Measurements from ENCODE around the gene CELF4. TPM values are rescaled to one million over a fixed set of nuclear protein-coding genes. Genes with fewer than 3 reads are reported as not detected.
A peak's percentile ranks its signal among the peaks of the same experiment; 100 is the strongest.

CELF4 gene
- polyA plus RNA-seq, 4 donors = 3.2 to 7.8 (median 3.8) TPM; not detected in 1

DNA sequence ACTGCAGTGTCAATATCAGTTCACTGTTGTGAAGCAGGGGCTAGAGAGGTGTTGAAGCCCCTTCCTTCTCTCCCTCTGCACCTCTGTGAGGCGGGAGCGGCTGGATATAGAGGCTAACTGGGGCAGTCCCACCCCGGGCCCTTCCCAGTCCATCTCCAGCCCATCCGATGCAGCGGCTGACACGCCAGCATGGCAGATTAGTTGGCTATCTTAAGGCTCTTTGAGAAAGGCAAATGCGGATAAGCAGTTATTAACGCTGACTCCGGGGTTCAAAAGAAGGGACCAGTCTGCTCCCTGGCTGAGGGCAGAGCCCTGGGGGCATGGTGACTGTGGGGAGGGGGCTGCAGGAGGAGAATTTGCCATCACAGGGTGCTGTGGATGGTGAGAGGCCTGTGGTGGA lies 76.6 kb downstream of the CELF4 start:
- peaks cover 0 to 7% (median 0%) of the 10 kb centered on the region in 3 donors for H3K4me1 ChIP-seq (ENCODE audit: control insufficient read depth in 3 of 3, insufficient read depth in 2 of 3, low read depth in 1 of 3, low read length in 2 of 3)
- WGBS, 3 donors = 73 to 87% (median 75%) methylated on average over 9 of the region's 9 CpGs
- H3K27ac ChIP-seq (ENCODE audit: low read depth in 1 of 3, low read length in 2 of 3) = no peak overlapping the region
- H3K36me3 ChIP-seq (ENCODE audit: control insufficient read depth in 3 of 3, insufficient read depth in 2 of 3, low read depth in 1 of 3, low read length in 3 of 3) = no peaks in the 10 kb centered on the region
- H3K27me3 ChIP-seq (ENCODE audit: control insufficient read depth in 3 of 3, insufficient read depth in 3 of 3, low read length in 3 of 3) = peaks cover 0 to 38% (median 17%) of the 10 kb centered on the region in 3 donors
- DNase-seq (no peak), FAIRE-seq (no peak)
- H3K4me3 ChIP-seq (ENCODE audit: low read depth in 1 of 3, low read length in 3 of 3) = no peak overlapping the region
- H3K9me3 ChIP-seq (ENCODE audit: control insufficient read depth in 2 of 2, insufficient read depth in 1 of 2, low read depth in 1 of 2, low read length in 1 of 2) = no peaks in the 10 kb centered on the region

DNA sequence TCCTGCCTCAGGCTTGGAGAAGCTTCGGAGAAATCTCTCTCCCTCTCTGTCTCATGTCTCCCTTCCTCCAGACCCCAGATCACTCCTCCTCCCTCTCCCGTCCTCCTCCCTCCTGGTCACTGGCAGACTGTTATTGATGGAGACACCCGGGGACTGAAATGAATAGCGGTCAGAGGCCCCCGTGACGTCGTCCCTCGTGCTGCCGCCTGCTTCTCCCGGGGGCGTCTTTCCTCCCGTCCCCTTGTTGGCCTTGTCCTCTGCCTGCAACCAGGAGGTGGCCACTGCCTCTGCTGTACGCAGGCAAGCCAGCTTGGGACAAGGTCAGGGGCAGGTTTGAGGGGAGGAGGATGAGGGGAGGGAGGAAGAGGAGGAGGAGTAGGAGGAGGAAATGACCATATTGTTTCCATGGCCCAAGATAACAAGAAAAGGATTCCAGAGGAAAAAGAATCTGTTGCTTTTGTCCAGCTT lies 78.2 kb downstream of the CELF4 start:
- H3K27ac ChIP-seq (ENCODE audit: low read depth in 1 of 3, low read length in 2 of 3) = no peak overlapping the region

DNA sequence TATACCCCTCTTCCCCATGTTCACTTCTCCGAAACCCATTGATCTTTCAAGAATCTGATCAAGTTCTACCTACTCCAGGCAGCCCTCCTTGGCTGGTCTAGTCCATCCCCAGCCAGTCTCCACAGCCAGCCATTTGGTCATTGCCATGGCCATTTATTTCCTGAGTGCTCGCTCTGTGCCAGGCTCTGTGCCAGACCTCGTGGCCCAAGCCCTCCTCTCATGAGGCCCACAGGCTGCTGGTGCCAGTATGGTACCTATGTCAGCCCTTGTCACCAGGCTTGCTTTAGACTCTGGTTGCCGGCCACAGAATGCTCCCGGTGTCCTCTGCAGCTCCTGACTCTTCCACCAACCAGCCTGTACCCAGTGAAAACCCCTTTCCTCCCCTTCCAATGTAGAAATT lies 78.8 kb downstream of the CELF4 start:
- H3K36me3 ChIP-seq (ENCODE audit: control insufficient read depth in 3 of 3, insufficient read depth in 2 of 3, low read depth in 1 of 3, low read length in 3 of 3) = no peaks in the 10 kb centered on the region
- no peak overlapping the region for H3K4me3 ChIP-seq (ENCODE audit: low read depth in 1 of 3, low read length in 3 of 3)
- H3K27me3 ChIP-seq (ENCODE audit: control insufficient read depth in 3 of 3, insufficient read depth in 3 of 3, low read length in 3 of 3) = peaks cover 0 to 35% (median 17%) of the 10 kb centered on the region in 3 donors
- FAIRE-seq (no peak), DNase-seq (no peak)
- no peak overlapping the region for H3K27ac ChIP-seq (ENCODE audit: low read depth in 1 of 3, low read length in 2 of 3)
- no peaks in the 10 kb centered on the region for H3K9me3 ChIP-seq (ENCODE audit: control insufficient read depth in 2 of 2, insufficient read depth in 1 of 2, low read depth in 1 of 2, low read length in 1 of 2)
- peaks cover 0 to 7% (median 0%) of the 10 kb centered on the region in 3 donors for H3K4me1 ChIP-seq (ENCODE audit: control insufficient read depth in 3 of 3, insufficient read depth in 2 of 3, low read depth in 1 of 3, low read length in 2 of 3)
- 67 to 83% (median 70%) methylated on average over 5 of the region's 5 CpGs for WGBS, 3 donors

More for the DNA sequence above, 78.2 kb downstream of the CELF4 start:
- no peaks in the 10 kb centered on the region for H3K9me3 ChIP-seq (ENCODE audit: control insufficient read depth in 2 of 2, insufficient read depth in 1 of 2, low read depth in 1 of 2, low read length in 1 of 2)
- peaks cover 0 to 38% (median 17%) of the 10 kb centered on the region in 3 donors for H3K27me3 ChIP-seq (ENCODE audit: control insufficient read depth in 3 of 3, insufficient read depth in 3 of 3, low read length in 3 of 3)
- FAIRE-seq = no peak
- DNase-seq = no peak
- H3K4me1 ChIP-seq (ENCODE audit: control insufficient read depth in 3 of 3, insufficient read depth in 2 of 3, low read depth in 1 of 3, low read length in 2 of 3) = peaks cover 0 to 7% (median 0%) of the 10 kb centered on the region in 3 donors
- no peaks in the 10 kb centered on the region for H3K36me3 ChIP-seq (ENCODE audit: control insufficient read depth in 3 of 3, insufficient read depth in 2 of 3, low read depth in 1 of 3, low read length in 3 of 3)
- no peak overlapping the region for H3K4me3 ChIP-seq (ENCODE audit: low read depth in 1 of 3, low read length in 3 of 3)
- WGBS, 3 donors = 19 to 45% (median 35%) methylated on average over 13 of the region's 13 CpGs

DNA sequence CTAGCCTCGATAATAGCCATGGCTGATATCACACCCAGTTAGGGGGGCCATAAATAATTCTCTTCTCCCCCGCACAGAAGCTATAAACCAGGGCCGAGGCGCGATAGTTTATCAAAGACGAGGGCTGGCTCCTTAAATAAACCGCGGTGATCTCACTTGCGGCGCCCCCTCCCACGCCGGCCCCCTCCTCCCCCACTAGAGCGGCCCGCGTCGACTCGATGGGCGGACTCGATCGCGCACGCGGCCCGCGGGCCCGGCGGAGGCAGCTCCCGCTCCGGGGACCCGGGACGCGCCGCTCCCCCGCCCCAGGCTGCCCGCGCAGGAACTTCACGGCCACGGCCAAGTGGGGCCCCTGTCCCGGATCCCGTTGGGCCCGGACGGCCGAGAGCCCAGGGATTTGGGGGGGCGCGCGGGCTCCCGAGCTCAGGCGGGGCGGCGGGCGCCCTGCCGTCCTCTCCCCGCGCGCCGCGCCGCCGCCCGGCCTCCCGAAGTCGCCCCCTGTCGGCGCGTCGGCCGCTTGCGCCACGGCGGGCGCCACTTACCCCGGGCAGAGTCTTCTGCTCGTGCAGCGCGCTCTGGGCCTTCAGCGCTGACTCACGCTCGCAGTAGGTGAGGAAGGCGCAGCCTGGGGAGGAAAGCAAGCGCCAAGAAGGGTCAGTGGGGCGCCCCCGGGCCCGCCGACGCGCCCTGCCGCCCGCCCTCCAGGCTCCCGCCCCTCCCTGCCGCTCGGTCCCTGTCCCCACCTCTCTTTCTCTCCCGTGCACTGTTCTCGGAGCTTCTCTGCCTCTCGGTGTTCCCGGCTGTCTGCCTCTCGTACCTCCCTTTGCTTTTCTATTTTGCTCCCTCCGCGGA lies 80.4 kb downstream of the CELF4 start:
- Histone ChIP-seq H3K4me1 (ENCODE audit: control insufficient read depth in 3 of 3, insufficient read depth in 2 of 3, low read depth in 1 of 3, low read length in 2 of 3) (peaks cover 0 to 7% (median 0%) of the 10 kb centered on the region in 3 donors), H3K4me3 (ENCODE audit: low read depth in 1 of 3, low read length in 3 of 3) (no peak overlapping the region), H3K9me3 (ENCODE audit: control insufficient read depth in 2 of 2, insufficient read depth in 1 of 2, low read depth in 1 of 2, low read length in 1 of 2) (no peaks in the 10 kb centered on the region), H3K36me3 (ENCODE audit: control insufficient read depth in 3 of 3, insufficient read depth in 2 of 3, low read depth in 1 of 3, low read length in 3 of 3) (no peaks in the 10 kb centered on the region), H3K27ac (ENCODE audit: low read depth in 1 of 3, low read length in 2 of 3) (no peak overlapping the region), H3K27me3 (ENCODE audit: control insufficient read depth in 3 of 3, insufficient read depth in 3 of 3, low read length in 3 of 3) (peaks cover 0 to 40% (median 17%) of the 10 kb centered on the region in 3 donors)
- WGBS, 3 donors = 2 to 7% (median 6%) methylated on average over 59 to 98 of the region's 98 CpGs
- FAIRE-seq (no peak), DNase-seq (peak; percentile 6 to 68)

DNA sequence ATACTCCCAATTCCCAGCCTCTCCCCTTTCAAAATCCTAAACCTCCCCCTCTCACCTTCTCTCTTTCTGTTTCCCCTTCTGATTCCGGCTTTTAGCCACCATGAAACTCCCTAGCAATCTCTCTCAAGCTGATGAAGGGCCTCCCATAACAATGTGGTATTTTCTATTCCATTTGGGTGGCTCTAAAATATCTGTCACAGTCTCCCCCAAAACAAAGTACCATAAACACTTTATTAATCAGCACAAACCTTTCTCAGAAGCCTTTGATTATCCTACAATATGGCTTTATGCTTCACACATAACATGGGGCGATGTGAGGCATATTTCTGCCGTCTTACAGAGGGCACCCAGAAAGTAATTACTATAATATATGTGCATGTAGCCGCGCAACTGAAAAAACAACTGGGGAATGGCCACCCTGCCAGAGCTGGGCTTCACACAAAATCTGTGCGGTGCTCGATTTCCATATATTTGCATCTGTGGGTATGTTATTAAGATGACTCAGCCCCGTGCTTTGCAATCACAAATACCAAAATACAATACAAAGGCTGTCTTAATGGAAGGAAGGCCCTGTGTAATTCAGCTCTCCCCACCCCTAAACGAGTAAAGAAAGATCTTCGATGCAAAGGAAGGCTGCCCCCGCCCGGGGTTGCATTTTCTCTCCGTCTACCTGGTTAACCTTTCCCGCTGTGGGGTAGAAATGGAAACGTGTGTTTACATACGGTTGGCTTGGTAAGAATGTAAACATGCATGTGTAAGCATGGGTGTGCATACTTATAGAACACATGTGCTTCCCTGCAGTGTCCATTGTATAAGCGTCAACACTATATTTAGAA lies 81.4 kb downstream of the CELF4 start:
- FAIRE-seq (no peak), DNase-seq (no peak)
- Histone ChIP-seq H3K4me3 (ENCODE audit: low read depth in 1 of 3, low read length in 3 of 3) (no peak overlapping the region), H3K36me3 (ENCODE audit: control insufficient read depth in 3 of 3, insufficient read depth in 2 of 3, low read depth in 1 of 3, low read length in 3 of 3) (no peaks in the 10 kb centered on the region), H3K9me3 (ENCODE audit: control insufficient read depth in 2 of 2, insufficient read depth in 1 of 2, low read depth in 1 of 2, low read length in 1 of 2) (no peaks in the 10 kb centered on the region), H3K4me1 (ENCODE audit: control insufficient read depth in 3 of 3, insufficient read depth in 2 of 3, low read depth in 1 of 3, low read length in 2 of 3) (peaks cover 0 to 7% (median 0%) of the 10 kb centered on the region in 3 donors), H3K27me3 (ENCODE audit: control insufficient read depth in 3 of 3, insufficient read depth in 3 of 3, low read length in 3 of 3) (peaks cover 0 to 39% (median 17%) of the 10 kb centered on the region in 3 donors), H3K27ac (ENCODE audit: low read depth in 1 of 3, low read length in 2 of 3) (no peak overlapping the region)
- WGBS, 3 donors = 14 to 22% (median 17%) methylated on average over 17 of the region's 17 CpGs

DNA sequence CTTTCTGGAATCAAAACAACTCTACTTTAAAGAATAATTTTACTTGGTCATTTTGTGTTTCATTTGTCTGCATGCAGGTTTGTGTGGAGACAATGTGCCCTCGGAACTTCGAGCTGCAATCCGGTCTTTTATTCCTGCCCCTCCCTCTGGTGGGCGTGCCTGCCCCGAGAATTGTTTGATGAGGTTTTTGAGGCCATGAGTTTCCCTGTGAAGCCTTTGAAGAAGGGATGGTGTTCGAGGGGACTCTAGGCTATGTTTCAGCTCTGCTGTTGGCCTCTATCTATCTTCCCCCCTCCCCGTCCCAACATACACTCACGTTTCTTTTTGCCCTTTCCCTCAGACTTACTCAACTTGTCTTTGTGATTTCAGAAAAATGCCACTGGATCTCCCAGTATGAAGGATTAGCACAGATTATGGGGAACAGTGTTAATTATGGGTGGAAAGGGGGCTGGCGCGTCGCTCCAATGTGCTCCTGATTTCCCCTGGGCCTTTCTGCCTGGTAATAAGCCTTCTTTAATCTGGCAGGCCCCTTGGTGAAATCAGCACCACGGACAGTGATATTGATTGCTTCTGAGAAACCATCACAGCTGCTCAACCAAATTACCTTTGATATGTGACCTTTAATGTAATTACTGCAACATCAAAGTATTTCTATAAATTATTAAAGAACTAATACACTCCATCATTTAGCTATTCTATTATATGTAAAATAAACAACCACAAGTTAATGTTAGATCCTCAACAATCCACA lies 82.2 kb downstream of the CELF4 start:
- DNase-seq (peak; percentile 8 to 59), FAIRE-seq (no peak)
- Histone ChIP-seq H3K27me3 (ENCODE audit: control insufficient read depth in 3 of 3, insufficient read depth in 3 of 3, low read length in 3 of 3) (peaks cover 0 to 33% (median 15%) of the 10 kb centered on the region in 3 donors), H3K9me3 (ENCODE audit: control insufficient read depth in 2 of 2, insufficient read depth in 1 of 2, low read depth in 1 of 2, low read length in 1 of 2) (no peaks in the 10 kb centered on the region), H3K36me3 (ENCODE audit: control insufficient read depth in 3 of 3, insufficient read depth in 2 of 3, low read depth in 1 of 3, low read length in 3 of 3) (no peaks in the 10 kb centered on the region), H3K27ac (ENCODE audit: low read depth in 1 of 3, low read length in 2 of 3) (no peak overlapping the region), H3K4me1 (ENCODE audit: control insufficient read depth in 3 of 3, insufficient read depth in 2 of 3, low read depth in 1 of 3, low read length in 2 of 3) (peaks cover 0 to 7% (median 0%) of the 10 kb centered on the region in 3 donors), H3K4me3 (ENCODE audit: low read depth in 1 of 3, low read length in 3 of 3) (no peak overlapping the region)
- WGBS, 3 donors = 21 to 37% (median 32%) methylated on average over 12 of the region's 12 CpGs

DNA sequence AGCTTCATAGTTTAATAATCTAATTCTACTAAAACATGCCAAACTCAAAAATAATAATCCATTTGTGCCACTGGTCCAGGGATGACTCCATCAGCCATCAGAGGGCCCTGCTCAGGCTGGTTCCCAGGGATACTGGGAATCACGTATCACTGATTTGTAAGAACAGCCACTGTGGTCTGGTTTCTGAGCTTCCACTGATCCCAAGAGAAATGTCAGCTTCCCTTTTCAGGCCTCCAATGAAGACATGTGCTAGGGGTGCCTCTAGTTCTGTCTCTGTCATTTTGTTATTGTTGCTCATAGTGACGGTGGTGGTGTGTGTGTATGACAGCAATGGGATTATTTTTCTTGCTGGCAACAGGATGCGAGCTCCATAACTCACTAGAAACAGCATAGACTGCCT lies 83.2 kb downstream of the CELF4 start:
- Histone ChIP-seq H3K9me3 (ENCODE audit: control insufficient read depth in 2 of 2, insufficient read depth in 1 of 2, low read depth in 1 of 2, low read length in 1 of 2) (no peaks in the 10 kb centered on the region), H3K4me3 (ENCODE audit: low read depth in 1 of 3, low read length in 3 of 3) (no peak overlapping the region), H3K36me3 (ENCODE audit: control insufficient read depth in 3 of 3, insufficient read depth in 2 of 3, low read depth in 1 of 3, low read length in 3 of 3) (no peaks in the 10 kb centered on the region), H3K27me3 (ENCODE audit: control insufficient read depth in 3 of 3, insufficient read depth in 3 of 3, low read length in 3 of 3) (peaks cover 0 to 26% (median 14%) of the 10 kb centered on the region in 3 donors), H3K4me1 (ENCODE audit: control insufficient read depth in 3 of 3, insufficient read depth in 2 of 3, low read depth in 1 of 3, low read length in 2 of 3) (peaks cover 0 to 7% (median 0%) of the 10 kb centered on the region in 3 donors), H3K27ac (ENCODE audit: low read depth in 1 of 3, low read length in 2 of 3) (no peak overlapping the region)
- FAIRE-seq (no peak), DNase-seq (no peak)
- WGBS, 3 donors = 63 to 77% (median 76%) methylated on average over 3 of the region's 3 CpGs

DNA sequence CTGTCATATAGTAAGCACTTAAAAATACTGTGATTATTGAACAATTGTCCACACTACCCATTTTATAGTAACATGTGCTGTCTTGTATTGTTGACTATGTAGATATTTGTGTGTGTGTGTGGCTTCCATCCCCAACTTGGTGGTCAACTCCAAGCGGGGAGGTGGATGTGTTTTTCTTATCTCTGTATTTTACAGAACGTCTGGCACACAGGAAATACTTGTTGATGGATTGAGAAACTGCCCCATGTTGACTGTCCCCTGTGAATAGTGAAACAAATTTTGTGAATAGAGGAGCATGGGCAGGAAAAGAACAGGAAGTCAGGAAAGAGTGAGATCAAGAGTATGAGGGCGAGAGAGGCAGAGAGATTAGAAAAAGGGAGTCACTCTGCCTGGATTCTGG lies 83.6 kb downstream of the CELF4 start:
- Histone ChIP-seq H3K27ac (ENCODE audit: low read depth in 1 of 3, low read length in 2 of 3) (no peak overlapping the region), H3K4me3 (ENCODE audit: low read depth in 1 of 3, low read length in 3 of 3) (no peak overlapping the region), H3K9me3 (ENCODE audit: control insufficient read depth in 2 of 2, insufficient read depth in 1 of 2, low read depth in 1 of 2, low read length in 1 of 2) (no peaks in the 10 kb centered on the region), H3K36me3 (ENCODE audit: control insufficient read depth in 3 of 3, insufficient read depth in 2 of 3, low read depth in 1 of 3, low read length in 3 of 3) (no peaks in the 10 kb centered on the region), H3K4me1 (ENCODE audit: control insufficient read depth in 3 of 3, insufficient read depth in 2 of 3, low read depth in 1 of 3, low read length in 2 of 3) (peaks cover 0 to 7% (median 0%) of the 10 kb centered on the region in 3 donors), H3K27me3 (ENCODE audit: control insufficient read depth in 3 of 3, insufficient read depth in 3 of 3, low read length in 3 of 3) (peaks cover 0 to 24% (median 13%) of the 10 kb centered on the region in 3 donors)
- 33 to 51% (median 44%) methylated on average over 3 of the region's 3 CpGs for WGBS, 3 donors
- FAIRE-seq (no peak), DNase-seq (no peak)
